HepG2 (cell line): Measurements from ENCODE around the gene SCP2. TPM values are rescaled to one million over a fixed set of nuclear protein-coding genes. Genes with fewer than 3 reads are reported as not detected.

ENCODE experiments used
- ATF7-NPFF ChIP-seq: sonication (generic); formaldehyde crosslinking; IDR thresholded peaks from 2 replicates; pipeline ENCODE4 v1.8.1; 2023; ENCODE audit warnings: mild to moderate bottlenecking, low read depth, missing genetic modification reagents, moderate library complexity
- FOXA3 ChIP-seq: IDR thresholded peaks from 2 replicates; pipeline ENCODE4 v1.6.1; 2016; ENCODE audit warnings: missing genetic modification reagents, missing compliant biosample characterization
- FOXM1 ChIP-seq: sonication (generic); formaldehyde crosslinking; IDR thresholded peaks from 2 replicates; pipeline ENCODE4 v1.5.0; 2020; ENCODE audit warnings: missing genetic modification reagents
- GPBP1L1 ChIP-seq: sonication (generic); formaldehyde crosslinking; IDR thresholded peaks from 2 replicates; pipeline ENCODE4 v1.5.0; 2020; ENCODE audit warnings: mild to moderate bottlenecking, missing genetic modification reagents
- MBNL3 ChIP-seq: fragments of 250-450 bp; sonication (Bioruptor Pico); conservative IDR thresholded peaks from 2 replicates; pipeline ENCODE4 v1.8.0; 2022; ENCODE audit warnings: mild to moderate bottlenecking, inconsistent platforms
- NCOR1 ChIP-seq: fragments of 200-600 bp; sonication (generic); IDR thresholded peaks from 2 replicates; pipeline ENCODE4 v1.7.0; 2017; ENCODE audit warnings: antibody characterized with exemption, low read length, borderline replicate concordance
- NFATC3 ChIP-seq: sonication (generic); formaldehyde crosslinking; IDR thresholded peaks from 2 replicates; pipeline ENCODE4 v1.5.1; 2020; ENCODE audit warnings: mild to moderate bottlenecking, missing genetic modification reagents
- NFYB ChIP-seq: sonication (generic); formaldehyde crosslinking; IDR thresholded peaks from 2 replicates; pipeline ENCODE4 v1.4.0; 2020; ENCODE audit warnings: missing genetic modification reagents
- POGZ ChIP-seq: sonication (generic); formaldehyde crosslinking; IDR thresholded peaks from 2 replicates; pipeline ENCODE4 v1.4.0; 2020; ENCODE audit warnings: mild to moderate bottlenecking, missing genetic modification reagents
- THAP7 ChIP-seq: sonication (generic); formaldehyde crosslinking; IDR thresholded peaks from 2 replicates; pipeline ENCODE4 v1.8.1; 2023; ENCODE audit warnings: mild to moderate bottlenecking, missing genetic modification reagents
- TOPORS ChIP-seq: sonication (generic); formaldehyde crosslinking; IDR thresholded peaks from 2 replicates; pipeline ENCODE4 v1.8.0; 2023; ENCODE audit warnings: mild to moderate bottlenecking, missing genetic modification reagents
- ZBTB38 ChIP-seq: sonication (generic); formaldehyde crosslinking; IDR thresholded peaks from 2 replicates; pipeline ENCODE4 v1.5.1; 2020; ENCODE audit warnings: mild to moderate bottlenecking, missing genetic modification reagents
- ZFP41 ChIP-seq: sonication (generic); formaldehyde crosslinking; IDR thresholded peaks from 2 replicates; pipeline ENCODE4 v1.4.0; 2020; ENCODE audit warnings: mild to moderate bottlenecking, missing genetic modification reagents, borderline replicate concordance
- ZNF20 ChIP-seq: sonication (generic); formaldehyde crosslinking; IDR thresholded peaks from 2 replicates; pipeline ENCODE4 v1.4.0; 2020; ENCODE audit warnings: mild to moderate bottlenecking, moderate library complexity, missing genetic modification reagents
- ZNF260 ChIP-seq: sonication (generic); formaldehyde crosslinking; IDR thresholded peaks from 2 replicates; pipeline ENCODE4 v1.4.0; 2020; ENCODE audit warnings: missing genetic modification reagents, low read depth, mild to moderate bottlenecking, borderline replicate concordance
- ZNF34 ChIP-seq: sonication (generic); formaldehyde crosslinking; IDR thresholded peaks from 2 replicates; pipeline ENCODE4 v1.4.0; 2020; ENCODE audit warnings: mild to moderate bottlenecking, missing genetic modification reagents, borderline replicate concordance
- ZNF383 ChIP-seq: sonication (generic); formaldehyde crosslinking; IDR thresholded peaks from 2 replicates; pipeline ENCODE4 v1.4.0; 2020; ENCODE audit warnings: missing genetic modification reagents, mild to moderate bottlenecking, borderline replicate concordance
- ZNF563 ChIP-seq: sonication (generic); formaldehyde crosslinking; IDR thresholded peaks from 2 replicates; pipeline ENCODE4 v1.8.0; 2022; ENCODE audit warnings: mild to moderate bottlenecking, moderate library complexity, missing genetic modification reagents
- ZNF616 ChIP-seq: sonication (generic); formaldehyde crosslinking; IDR thresholded peaks from 2 replicates; pipeline ENCODE4 v1.5.0; 2020; ENCODE audit warnings: low read depth, mild to moderate bottlenecking, missing genetic modification reagents
- ZNF737 ChIP-seq: sonication (generic); formaldehyde crosslinking; IDR thresholded peaks from 2 replicates; pipeline ENCODE4 v1.5.0; 2020; ENCODE audit warnings: missing genetic modification reagents, mild to moderate bottlenecking, borderline replicate concordance
- polyA plus RNA-seq, 8 experiments: library from polyadenylated mRNA; depleted of rRNA in 3 of 8; stranded (reverse) in 7 of 8; unstranded in 1 of 8; fragments of >200 nt; fragmentation: Illumina TruSeq in 4 of 8; extraction: Trizol in 4 of 8; gene quantifications; 2 replicates each; pipeline versions ENCODE4 v1.2.1 to v1.2.3, GENCODE V29; 2011 to 2016; ENCODE audit warnings: low read depth in 4 of 8, missing spikeins in 1 of 8, mixed read lengths in 1 of 8; ENCODE audit not compliant: insufficient read depth in 1 of 8
- total RNA-seq, 5 experiments: library from RNA; depleted of rRNA; stranded (reverse); fragments of >200 nt; fragmentation: Illumina TruSeq; extraction: Trizol; gene quantifications; 2 replicates each; pipeline ENCODE4 v1.2.3, GENCODE V29; 2016; ENCODE audit warnings: low read depth in 1 of 5
- TF ChIP-seq, protein P1 (sequence below): sonication (generic); formaldehyde crosslinking; IDR thresholded peaks from 2 replicates; pipeline ENCODE4 v1.8.0; 2022; ENCODE audit warnings: mild to moderate bottlenecking, missing genetic modification reagents, borderline replicate concordance
- TF ChIP-seq, protein P2 (sequence below): sonication (generic); formaldehyde crosslinking; IDR thresholded peaks from 2 replicates; pipeline ENCODE4 v1.5.1; 2020; ENCODE audit warnings: missing genetic modification reagents, mild to moderate bottlenecking, borderline replicate concordance
- TF ChIP-seq, protein P3 (sequence below): IDR thresholded peaks from 2 replicates; pipeline ENCODE4 v1.6.1; 2016

SCP2 gene
- total and polyA plus RNA-seq, 2 of the 13 experiments (the other 11 are each of a cell fraction or from before 2014, with no cell fraction given), result 59.0 to 133 TPM

- TF ChIP-seq NFYB (CRISPR knock-in tag) (no peak), ZBTB38 (0 out of 2 replicates have a peak, but pooled peaks have one; percentile 17), GPBP1L1 (CRISPR knock-in tag) (no peak), ZNF563 (CRISPR knock-in tag) (no peak), MBNL3 (CRISPR knock-in tag) (no peak), ZNF616 (CRISPR knock-in tag) (no peak), ZFP41 (no peak), NCOR1 (no peak), ZNF20 (CRISPR knock-in tag) (no peak), TOPORS (CRISPR knock-in tag) (no peak), THAP7 (CRISPR knock-in tag) (no peak), POGZ (CRISPR knock-in tag) (no peak), ZNF34 (CRISPR knock-in tag) (no peak), ZNF737 (CRISPR knock-in tag) (no peak), ZNF260 (CRISPR knock-in tag) (no peak), FOXM1 (no peak), FOXA3 (CRISPR knock-in tag) (0 out of 2 replicates have a peak, but pooled peaks have one; percentile 30), NFATC3 (no peak), ZNF383 (no peak), ATF7-NPFF (no peak)
- TF ChIP-seq, protein P1, sequence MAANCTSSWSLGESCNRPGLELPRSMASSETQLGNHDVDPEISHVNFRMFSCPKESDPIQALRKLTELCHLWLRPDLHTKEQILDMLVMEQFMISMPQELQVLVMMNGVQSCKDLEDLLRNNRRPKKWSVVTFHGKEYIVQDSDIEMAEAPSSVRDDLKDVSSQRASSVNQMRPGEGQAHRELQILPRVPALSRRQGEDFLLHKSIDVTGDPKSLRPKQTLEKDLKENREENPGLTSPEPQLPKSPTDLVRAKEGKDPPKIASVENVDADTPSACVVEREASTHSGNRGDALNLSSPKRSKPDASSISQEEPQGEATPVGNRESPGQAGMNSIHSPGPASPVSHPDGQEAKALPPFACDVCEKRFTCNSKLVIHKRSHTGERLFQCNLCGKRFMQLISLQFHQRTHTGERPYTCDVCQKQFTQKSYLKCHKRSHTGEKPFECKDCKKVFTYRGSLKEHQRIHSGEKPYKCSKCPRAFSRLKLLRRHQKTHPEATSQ (CRISPR knock-in tag), result 0 out of 2 replicates have a peak, but pooled peaks have one; percentile 17
- TF ChIP-seq, protein P2, sequence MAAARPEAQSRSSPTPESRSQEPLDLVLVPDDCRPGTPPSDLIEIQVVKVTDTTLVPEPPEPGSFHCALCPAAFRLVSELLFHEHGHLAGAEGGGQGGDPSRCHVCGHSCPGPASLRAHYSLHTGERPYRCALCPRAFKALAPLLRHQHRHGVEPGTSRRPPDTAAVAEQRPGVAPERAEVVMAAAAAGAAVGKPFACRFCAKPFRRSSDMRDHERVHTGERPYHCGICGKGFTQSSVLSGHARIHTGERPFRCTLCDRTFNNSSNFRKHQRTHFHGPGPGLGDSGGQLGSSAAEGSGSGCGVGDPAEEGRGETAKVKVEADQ (CRISPR knock-in tag), result no peak
- TF ChIP-seq, protein P3, sequence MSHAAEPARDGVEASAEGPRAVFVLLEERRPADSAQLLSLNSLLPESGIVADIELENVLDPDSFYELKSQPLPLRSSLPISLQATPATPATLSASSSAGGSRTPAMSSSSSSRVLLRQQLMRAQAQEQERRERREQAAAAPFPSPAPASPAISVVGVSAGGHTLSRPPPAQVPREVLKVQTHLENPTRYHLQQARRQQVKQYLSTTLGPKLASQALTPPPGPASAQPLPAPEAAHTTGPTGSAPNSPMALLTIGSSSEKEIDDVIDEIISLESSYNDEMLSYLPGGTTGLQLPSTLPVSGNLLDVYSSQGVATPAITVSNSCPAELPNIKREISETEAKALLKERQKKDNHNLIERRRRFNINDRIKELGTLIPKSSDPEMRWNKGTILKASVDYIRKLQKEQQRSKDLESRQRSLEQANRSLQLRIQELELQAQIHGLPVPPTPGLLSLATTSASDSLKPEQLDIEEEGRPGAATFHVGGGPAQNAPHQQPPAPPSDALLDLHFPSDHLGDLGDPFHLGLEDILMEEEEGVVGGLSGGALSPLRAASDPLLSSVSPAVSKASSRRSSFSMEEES (CRISPR knock-in tag), result no peak
Observed at GRCh38 chr1:52920791-52921291, 6.2 kb upstream of the SCP2 start (continued).
